Heart left ventricle (tissue), 13 donors: ENCODE measurements around the gene MCM8.

ENCODE experiments used
- CTCF ChIP-seq, 12 donors: fragments of 200-600 bp; sonication (generic) in 4 of 12; IDR thresholded peaks; one replicate each; pipeline versions ENCODE4 v1.5.0 to v1.8.0; 2018 to 2022; ENCODE audit warnings: antibody characterized with exemption in 12 of 12, mild to moderate bottlenecking in 5 of 12
- POLR2A ChIP-seq, 2 donors: fragments of 450-650 bp; IDR thresholded peaks; one replicate each; pipeline ENCODE4 v1.6.1; 2017; ENCODE audit warnings: antibody characterized with exemption in 2 of 2, mild to moderate bottlenecking in 2 of 2, moderate library complexity in 2 of 2
- donor health status: ischemic (EF 13 %, LVEDD 7.1; RV severe dilation, severe dysfunction).
- donor health status: DM: no; HTN: yes; CAD: no.
- donor health status: DM: no; HTN: no; CAD: no.
- donor health status: ischemic (EF 25% LVEDD 6.9; RV normal size, moderate dysfunction).
- donor health status: ischemic (EF 25% LVEDD 5.7; RV mildly dilated, moderate dysfunction).
- donor health status: ischemic (EF 35%, LVEDD 5.7; RV mildly dilated, moderate dysfunction).
- donor health status: nonischemic (EF 11% LVEDD 7.7; RV severe dilation, severe dysfunction).
- donor health status: DM: yes; HTN: yes; CAD: no.
- donor health status: PGD.
- donor health status: ischemic (EF 29% LVEDD 5.4; RV normal size, mild dysfunction).
- donor health status: nonischemic (EF 23%, LVEDD 6.1; RV moderate dilation, normal function).

DNA sequence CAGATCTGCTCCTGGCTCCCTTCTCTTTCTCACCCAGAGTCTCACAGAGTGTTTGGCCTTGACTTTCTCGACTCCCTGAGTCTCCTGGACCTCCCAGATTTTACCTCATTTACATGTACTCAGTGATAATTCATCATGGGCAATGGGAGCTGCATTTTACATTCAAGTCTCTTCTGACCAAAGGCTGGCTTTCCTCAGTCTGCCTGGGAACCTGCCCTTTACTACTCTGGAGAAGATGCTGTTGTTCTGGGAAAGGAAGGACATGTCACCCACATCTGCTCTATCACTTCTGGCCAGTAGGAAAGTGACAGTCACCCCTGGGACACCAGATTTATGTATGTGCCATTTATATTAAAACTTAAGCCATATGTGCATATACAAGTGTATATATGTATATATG is 96.0 kb downstream of the MCM8 start:
- TF ChIP-seq CTCF (IDR thresholded peaks at IDR 0.05), result no peak
- no peak for TF ChIP-seq POLR2A (IDR thresholded peaks at IDR 0.05)
